ENCODE data around the gene BMAL1. TPM values are rescaled to one million over a fixed set of nuclear protein-coding genes. Genes with fewer than 3 reads are reported as not detected.

BMAL1 gene
- total RNA-seq, 4 donors from 2014 or later: 19.4 to 87.5 (median 39.7) TPM

DNA sequence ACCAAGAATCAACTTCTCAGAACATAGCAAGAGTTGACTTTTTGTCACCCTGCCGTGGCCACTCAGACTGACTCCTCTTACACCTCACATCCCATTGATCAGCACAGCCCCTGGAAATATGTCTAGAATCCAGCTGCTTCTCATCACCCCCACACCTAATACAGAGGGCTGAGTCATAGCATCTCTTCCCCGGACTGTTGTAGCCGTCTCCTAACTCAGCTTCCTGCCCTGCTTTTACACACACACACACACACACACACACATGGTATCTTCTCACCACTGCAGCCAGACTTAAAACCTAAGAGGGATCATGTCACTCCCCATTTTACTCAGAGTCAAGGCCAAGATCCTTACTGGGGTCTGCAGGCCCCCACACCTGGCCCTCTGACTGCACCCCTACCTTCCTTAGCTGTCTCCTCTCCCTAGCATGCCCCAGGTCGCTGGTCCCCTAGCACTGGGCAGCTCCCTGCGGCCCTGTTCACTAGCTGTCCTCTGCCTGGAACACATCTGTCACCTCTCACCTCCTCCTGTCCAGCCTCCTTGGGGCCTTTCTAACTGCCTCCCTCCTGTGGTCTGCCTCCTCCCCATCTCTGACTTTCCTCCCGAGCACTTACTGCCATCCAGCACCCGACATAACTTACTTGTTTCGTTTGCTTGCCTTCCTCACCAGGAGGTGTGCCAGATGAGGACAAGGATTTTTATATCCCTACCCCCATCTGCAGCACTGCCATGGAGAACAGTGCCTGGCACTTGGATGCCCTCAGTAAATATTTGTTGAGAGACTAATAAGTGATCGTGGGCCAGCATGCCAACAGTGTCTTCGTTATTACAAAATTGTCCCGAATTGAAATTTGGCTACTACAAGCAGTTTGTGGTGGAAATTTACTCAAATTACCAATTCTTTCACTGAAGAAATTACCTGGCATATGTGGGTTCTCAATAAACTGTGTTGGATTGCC, 61.9 kb downstream of the BMAL1 start:
- H3K27me3 ChIP-seq: no peaks in the 10 kb centered on the region
- DNase-seq: no peak
- TF ChIP-seq, protein P1, sequence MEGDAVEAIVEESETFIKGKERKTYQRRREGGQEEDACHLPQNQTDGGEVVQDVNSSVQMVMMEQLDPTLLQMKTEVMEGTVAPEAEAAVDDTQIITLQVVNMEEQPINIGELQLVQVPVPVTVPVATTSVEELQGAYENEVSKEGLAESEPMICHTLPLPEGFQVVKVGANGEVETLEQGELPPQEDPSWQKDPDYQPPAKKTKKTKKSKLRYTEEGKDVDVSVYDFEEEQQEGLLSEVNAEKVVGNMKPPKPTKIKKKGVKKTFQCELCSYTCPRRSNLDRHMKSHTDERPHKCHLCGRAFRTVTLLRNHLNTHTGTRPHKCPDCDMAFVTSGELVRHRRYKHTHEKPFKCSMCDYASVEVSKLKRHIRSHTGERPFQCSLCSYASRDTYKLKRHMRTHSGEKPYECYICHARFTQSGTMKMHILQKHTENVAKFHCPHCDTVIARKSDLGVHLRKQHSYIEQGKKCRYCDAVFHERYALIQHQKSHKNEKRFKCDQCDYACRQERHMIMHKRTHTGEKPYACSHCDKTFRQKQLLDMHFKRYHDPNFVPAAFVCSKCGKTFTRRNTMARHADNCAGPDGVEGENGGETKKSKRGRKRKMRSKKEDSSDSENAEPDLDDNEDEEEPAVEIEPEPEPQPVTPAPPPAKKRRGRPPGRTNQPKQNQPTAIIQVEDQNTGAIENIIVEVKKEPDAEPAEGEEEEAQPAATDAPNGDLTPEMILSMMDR (IDR thresholded peaks at IDR 0.05): no peak
- no peak for TF ChIP-seq POLR2A (IDR thresholded peaks at IDR 0.05)
- H3K9me3 ChIP-seq: no peaks in the 10 kb centered on the region
- H3K4me3 ChIP-seq: no peak overlapping the region
- no peak overlapping the region for H3K27ac ChIP-seq
- no peaks in the 10 kb centered on the region for H3K36me3 ChIP-seq
- H3K4me1 ChIP-seq: peaks cover 0 to 20% (median 10%) of the 10 kb centered on the region in 4 donors

DNA sequence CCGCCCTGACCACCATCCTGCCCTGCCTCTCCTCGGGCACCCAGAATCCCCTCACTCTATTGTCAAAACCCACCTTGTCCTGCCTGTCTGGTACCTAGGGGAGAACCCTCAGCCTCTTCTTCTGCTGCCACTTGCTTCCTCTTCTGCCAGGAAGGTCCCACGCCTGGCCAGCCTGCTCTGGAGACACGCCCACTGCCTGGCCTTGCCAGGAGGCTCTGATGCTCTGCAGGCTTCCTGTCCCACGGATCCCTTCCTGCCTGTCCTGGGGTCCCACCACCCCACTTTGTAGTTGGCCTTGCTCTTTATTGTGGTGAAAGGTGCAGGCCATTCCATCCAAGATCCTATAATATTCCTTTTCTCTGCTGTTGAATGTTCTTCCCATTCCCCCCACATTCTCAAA, 63.4 kb downstream of the BMAL1 start:
- H3K9me3 ChIP-seq: no peaks in the 10 kb centered on the region
- H3K27me3 ChIP-seq: no peaks in the 10 kb centered on the region
- DNase-seq: no peak
- H3K4me1 ChIP-seq: peaks cover 0 to 17% (median 9%) of the 10 kb centered on the region in 4 donors
- TF ChIP-seq POLR2A (IDR thresholded peaks at IDR 0.05): no peak
- TF ChIP-seq, protein P1 (IDR thresholded peaks at IDR 0.05): no peak
- no peak overlapping the region for H3K4me3 ChIP-seq
- H3K27ac ChIP-seq: no peak overlapping the region
- no peaks in the 10 kb centered on the region for H3K36me3 ChIP-seq

DNA sequence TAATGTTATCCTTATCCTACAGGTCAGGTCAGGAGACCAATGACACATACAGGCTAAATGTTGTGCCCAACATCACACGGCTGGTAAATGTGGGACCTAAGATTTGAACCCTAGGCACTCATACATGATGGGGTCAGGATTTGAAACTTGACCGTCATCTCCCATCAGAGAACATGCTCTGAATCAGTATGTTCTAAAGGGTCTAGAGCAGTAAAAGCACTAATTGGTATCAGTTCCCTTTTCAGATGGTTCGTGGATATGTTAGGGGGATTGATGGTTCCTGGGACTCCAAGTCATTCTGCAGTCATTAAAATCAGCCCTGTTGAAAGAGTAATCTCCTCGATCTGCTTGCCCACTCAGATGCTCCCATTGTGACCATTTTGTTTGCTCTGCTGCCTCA, 65.5 kb downstream of the BMAL1 start:
- no peak for DNase-seq
- H3K27me3 ChIP-seq: no peaks in the 10 kb centered on the region
- no peaks in the 10 kb centered on the region for H3K36me3 ChIP-seq
- no peak overlapping the region for H3K4me3 ChIP-seq
- no peaks in the 10 kb centered on the region for H3K9me3 ChIP-seq
- H3K27ac ChIP-seq: no peak overlapping the region
- peaks cover 0 to 16% (median 4%) of the 10 kb centered on the region in 4 donors for H3K4me1 ChIP-seq
- TF ChIP-seq, protein P1 (IDR thresholded peaks at IDR 0.05): no peak
- no peak for TF ChIP-seq POLR2A (IDR thresholded peaks at IDR 0.05)

DNA sequence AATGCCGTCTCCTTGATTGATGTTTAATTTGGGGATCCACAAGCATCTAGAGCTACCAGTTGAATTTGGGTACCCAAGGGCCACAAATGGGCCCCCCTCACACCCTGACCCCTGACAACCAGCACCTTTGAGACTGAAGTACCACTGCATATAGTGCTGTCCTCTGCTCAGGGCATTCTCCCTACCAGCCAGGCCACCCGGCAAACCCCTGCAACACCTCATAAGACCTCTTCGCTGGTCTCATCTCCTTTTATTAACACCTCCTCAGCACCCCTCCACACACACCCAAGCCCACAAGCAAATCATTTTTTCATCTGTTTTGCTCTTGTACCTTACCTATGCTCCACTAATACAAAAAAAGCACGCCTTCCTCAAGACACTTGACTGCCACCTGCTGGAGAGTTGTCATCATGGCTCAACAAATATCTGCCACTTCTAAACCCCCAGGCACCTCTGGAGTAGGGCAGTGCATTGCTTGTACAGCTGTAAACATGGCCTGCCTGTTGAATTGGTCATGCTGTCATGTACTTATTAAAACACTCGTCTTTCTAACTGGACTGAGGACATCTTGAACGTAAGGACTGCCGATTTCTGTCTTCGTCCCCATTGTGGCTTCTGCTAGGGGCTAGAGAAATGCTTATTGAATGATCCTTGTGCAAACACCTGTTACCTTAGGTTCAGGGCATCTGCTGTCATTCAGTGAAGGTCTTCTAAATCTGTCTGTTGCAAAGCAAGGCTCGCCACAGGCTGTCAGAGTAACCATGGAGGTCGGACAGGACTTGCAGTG, 66.5 kb downstream of the BMAL1 start:
- H3K4me3 ChIP-seq: no peak overlapping the region
- H3K27ac ChIP-seq: no peak overlapping the region
- no peaks in the 10 kb centered on the region for H3K9me3 ChIP-seq
- no peaks in the 10 kb centered on the region for H3K27me3 ChIP-seq
- peak in 2 of 3 donors; percentile 70 to 88 for DNase-seq
- peaks cover 0 to 6% (median 0%) of the 10 kb centered on the region in 4 donors for H3K4me1 ChIP-seq
- no peaks in the 10 kb centered on the region for H3K36me3 ChIP-seq
- no peak for TF ChIP-seq POLR2A (IDR thresholded peaks at IDR 0.05)
- TF ChIP-seq, protein P1 (IDR thresholded peaks at IDR 0.05): peak; percentile 48 to 90 (median 80)

DNA sequence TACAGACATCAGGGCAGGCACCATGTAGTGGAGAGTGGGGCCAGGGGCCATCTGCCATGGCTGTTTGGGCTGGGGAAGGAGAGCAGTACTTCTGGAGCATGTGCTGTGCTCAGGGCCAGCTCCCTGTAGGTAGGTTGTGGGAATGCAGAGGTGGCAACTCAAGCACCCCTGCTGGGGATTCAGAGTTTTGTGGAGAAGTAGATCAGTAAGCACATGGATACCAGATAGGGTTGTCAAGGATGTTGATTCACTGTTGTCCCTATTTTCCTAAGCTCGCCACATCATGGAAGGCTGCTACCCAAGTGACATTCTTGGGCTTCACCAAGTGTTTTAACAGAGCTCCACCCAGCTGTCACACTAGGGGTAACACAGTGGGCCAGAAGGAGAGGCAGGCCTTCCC, 67.2 kb downstream of the BMAL1 start:
- Histone ChIP-seq H3K4me3 (no peak overlapping the region), H3K27me3 (no peaks in the 10 kb centered on the region), H3K4me1 (no peaks in the 10 kb centered on the region), H3K9me3 (no peaks in the 10 kb centered on the region), H3K27ac (no peak overlapping the region), H3K36me3 (no peaks in the 10 kb centered on the region)
- TF ChIP-seq POLR2A (IDR thresholded peaks at IDR 0.05): no peak
- TF ChIP-seq, protein P1 (IDR thresholded peaks at IDR 0.05): no peak
- no peak for DNase-seq

Measured in Peyer's patch (tissue), 4 donors.